Activated gamma-delta T cell treated with Interleukin-2 at 50 U/mL for 16 hours (primary cell): ENCODE measurements around the gene PLA2G1B.

Experiments used
- DNase-seq: peaks from one replicate; pipeline ENCODE4 v3.0.0-alpha.2; 2020

The PLA2G1B gene

GRCh38 chr12:120327593-120327992, at the start of gene PLA2G1B:
Gene PLA2G1B (minus strand): TSS chr12:120327779. CDS start chr12:120327753, 26 bp downstream.
- no peak for DNase-seq

GRCh38 chr12:120376934-120377572, 49.5 kb upstream of the PLA2G1B start:
- no peak for DNase-seq

GRCh38 chr12:120376416-120376815, 48.8 kb upstream of the PLA2G1B start:
- DNase-seq, result no peak

- DNase-seq, result no peak
Observed at GRCh38 chr12:120376009-120376408, 48.4 kb upstream of the PLA2G1B start.

GRCh38 chr12:120373683-120374082, 46.1 kb upstream of the PLA2G1B start:
- DNase-seq, result no peak

- DNase-seq, result no peak
Observed at GRCh38 chr12:120370343-120371243, 43.0 kb upstream of the PLA2G1B start.

GRCh38 chr12:120369603-120370342, 42.2 kb upstream of the PLA2G1B start:
- no peak for DNase-seq

- DNase-seq, result no peak
Observed at GRCh38 chr12:120368789-120369602, 41.4 kb upstream of the PLA2G1B start, which contains the start of gene MSI1. Gene MSI1 (minus strand): TSS chr12:120369164. CDS start chr12:120369091, 73 bp downstream.

GRCh38 chr12:120367924-120368788, 40.6 kb upstream of the PLA2G1B start:
- DNase-seq, result no peak

- no peak for DNase-seq
Observed at GRCh38 chr12:120367233-120367923, 39.8 kb upstream of the PLA2G1B start.

GRCh38 chr12:120366845-120367232, 39.3 kb upstream of the PLA2G1B start:
- no peak for DNase-seq

- DNase-seq, result no peak
Observed at GRCh38 chr12:120366341-120366705, 38.7 kb upstream of the PLA2G1B start.

GRCh38 chr12:120365675-120366340, 38.2 kb upstream of the PLA2G1B start:
- no peak for DNase-seq

GRCh38 chr12:120364487-120364886, 36.9 kb upstream of the PLA2G1B start:
- DNase-seq, result no peak

- DNase-seq, result no peak
Observed at GRCh38 chr12:120363274-120363855, 35.8 kb upstream of the PLA2G1B start.

- DNase-seq, result no peak
Observed at GRCh38 chr12:120362516-120363273, 35.1 kb upstream of the PLA2G1B start.

- no peak for DNase-seq
Observed at GRCh38 chr12:120361506-120362208, 34.1 kb upstream of the PLA2G1B start.

GRCh38 chr12:120359128-120359527, 31.5 kb upstream of the PLA2G1B start:
- no peak for DNase-seq
